Posterior cingulate gyrus (tissue), 11 donors: ENCODE measurements around the gene CAMTA1.
A peak's percentile ranks its signal among the peaks of the same experiment; 100 is the strongest.

Source experiments
- DNase-seq, 10 donors: peaks; one replicate each; pipeline versions ENCODE4 v3.0.0 to v3.0.0-alpha.2; 2020 to 2021; ENCODE audit warnings: mixed read lengths in 3 of 10
- intact Hi-C: fragments of 100-400 bp; cut with DNase I; formaldehyde crosslinking; loops from one replicate; pipeline ENCODE4 v1.15.1; 2023

The CAMTA1 gene

GRCh38 chr1:6985549-6986276, 200.5 kb downstream of the CAMTA1 start:
- intact Hi-C loops: no loop called here
- DNase-seq: peak in 1 of 10 donors; percentile 41

- intact Hi-C loops: no loop called here
- DNase-seq: peak in 1 of 10 donors; percentile 61
These were observed 201.0 kb downstream of the CAMTA1 start for GRCh38 chr1:6986281-6986680.

- intact Hi-C loops: no loop called here
- peak in 2 of 10 donors; percentile 48 to 68 for DNase-seq
These were observed 202.7 kb downstream of the CAMTA1 start for GRCh38 chr1:6987940-6988339.

- peak in 1 of 10 donors; percentile 41 for DNase-seq
These were observed 203.5 kb downstream of the CAMTA1 start for GRCh38 chr1:6988796-6989195.

GRCh38 chr1:6989212-6990159, 204.2 kb downstream of the CAMTA1 start:
- intact Hi-C loops: no loop called here
- DNase-seq: peak in 1 of 10 donors; percentile 33

More at GRCh38 chr1:6988796-6989195, 203.5 kb downstream of the CAMTA1 start:
- intact Hi-C loops: no loop called here

- intact Hi-C loops: no loop called here
- DNase-seq: no peak
These were observed 206.0 kb downstream of the CAMTA1 start for GRCh38 chr1:6991266-6991665.

- peak in 1 of 10 donors; percentile 40 for DNase-seq
- intact Hi-C loops: no loop called here
These were observed 210.5 kb downstream of the CAMTA1 start for GRCh38 chr1:6995789-6996188.

- intact Hi-C loops: no loop called here
These were observed 211.1 kb downstream of the CAMTA1 start for GRCh38 chr1:6996371-6996770.

GRCh38 chr1:6996866-6997265, 211.6 kb downstream of the CAMTA1 start:
- intact Hi-C loops: no loop called here
- no peak for DNase-seq

More at GRCh38 chr1:6996371-6996770, 211.1 kb downstream of the CAMTA1 start:
- no peak for DNase-seq

- peak in 1 of 10 donors; percentile 37 for DNase-seq
- intact Hi-C loops: no loop called here
These were observed 213.0 kb downstream of the CAMTA1 start for GRCh38 chr1:6998267-6998666.

GRCh38 chr1:6999826-7000225, 214.6 kb downstream of the CAMTA1 start:
- peak in 1 of 10 donors; percentile 43 for DNase-seq
- intact Hi-C loops: no loop called here

GRCh38 chr1:7000720-7001119, 215.5 kb downstream of the CAMTA1 start:
- intact Hi-C loops: no loop called here
- no peak for DNase-seq

- no peak for DNase-seq
- intact Hi-C loops: no loop called here
These were observed 217.5 kb downstream of the CAMTA1 start for GRCh38 chr1:7002728-7003127.

- intact Hi-C loops: no loop called here
- DNase-seq: no peak
These were observed 218.4 kb downstream of the CAMTA1 start for GRCh38 chr1:7003676-7004075.

- intact Hi-C loops: no loop called here
- DNase-seq: peak in 2 of 10 donors; percentile 22 to 82
These were observed 218.9 kb downstream of the CAMTA1 start for GRCh38 chr1:7004181-7004580.

- intact Hi-C loops: no loop called here
- no peak for DNase-seq
These were observed 220.5 kb downstream of the CAMTA1 start for GRCh38 chr1:7005762-7006161.

- peak in 2 of 10 donors; percentile 62 to 66 for DNase-seq
- intact Hi-C loops: no loop called here
These were observed 222.0 kb downstream of the CAMTA1 start for GRCh38 chr1:7006996-7007871.

- peak in 1 of 10 donors; percentile 80 for DNase-seq
- intact Hi-C loops: no loop called here
These were observed 222.6 kb downstream of the CAMTA1 start for GRCh38 chr1:7007902-7008301.

- intact Hi-C loops: no loop called here
- no peak for DNase-seq
These were observed 223.1 kb downstream of the CAMTA1 start for GRCh38 chr1:7008331-7008730.
